NCI-H345 treated with DMSO at 0.1 percent for 48 hours (cell line): Measurements from ENCODE around the gene MYH8.

Experiments used
- DNase-seq: peaks from one replicate; lab custom pipeline; 2025; ENCODE audit not compliant: unreplicated experiment; lab: John Stamatoyannopoulos, UW

MYH8 gene

DNA sequence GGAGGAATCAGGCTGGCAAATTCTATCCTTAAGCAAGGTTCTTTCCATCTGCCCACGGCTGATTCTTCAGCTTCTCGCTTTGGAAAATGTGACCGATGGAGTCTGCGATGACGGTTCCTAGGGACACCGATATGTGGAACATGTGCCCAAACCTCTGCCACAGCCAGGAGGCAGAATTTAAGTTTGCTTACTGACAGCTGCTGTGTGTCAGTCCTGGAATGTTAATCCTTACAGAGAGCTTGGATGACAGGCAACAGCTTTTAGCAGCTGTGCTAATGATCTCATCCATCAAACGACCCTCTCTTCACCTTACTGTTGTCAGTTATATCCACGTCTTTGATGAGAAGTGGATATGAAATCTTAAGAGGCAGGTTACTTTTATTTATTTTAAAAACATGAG, 37.6 kb downstream of the MYH8 start:
- no peak for DNase-seq

DNA sequence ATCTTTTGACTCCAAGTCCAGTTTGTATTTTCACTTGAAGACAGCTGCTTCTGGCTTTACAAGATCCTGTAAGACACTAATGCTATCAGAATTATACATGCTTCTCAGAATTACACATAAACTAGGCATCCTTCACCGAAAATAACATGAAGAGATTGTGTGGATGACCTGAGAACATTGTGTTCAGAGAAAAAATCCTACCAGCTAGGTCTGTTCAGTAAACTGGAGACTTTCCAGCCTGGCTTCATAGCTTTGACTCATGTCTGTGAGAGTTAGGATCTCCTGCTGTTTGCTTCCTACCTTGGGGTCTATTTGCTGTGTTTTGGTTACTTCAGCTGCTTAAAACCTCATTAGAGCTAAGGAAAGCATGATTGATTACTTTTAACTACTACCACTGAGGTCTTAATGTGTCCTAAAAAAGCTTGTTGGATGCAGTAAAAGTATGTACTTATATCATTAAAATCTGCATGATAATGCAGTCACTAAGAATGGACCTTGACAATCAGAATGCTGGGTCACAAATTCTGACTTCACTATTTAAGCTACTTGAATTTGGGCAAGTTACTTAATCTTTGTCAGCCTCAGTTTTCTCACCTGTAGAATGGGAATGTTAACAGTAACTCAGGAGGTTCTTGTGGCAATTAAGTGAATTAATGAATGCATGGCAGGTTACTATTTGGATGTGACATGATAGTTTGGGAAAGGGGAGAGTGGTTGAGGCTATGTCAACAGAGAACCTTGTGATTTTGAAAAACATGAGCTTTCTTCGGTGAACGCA, 40.9 kb downstream of the MYH8 start:
- DNase-seq, result no peak

DNA sequence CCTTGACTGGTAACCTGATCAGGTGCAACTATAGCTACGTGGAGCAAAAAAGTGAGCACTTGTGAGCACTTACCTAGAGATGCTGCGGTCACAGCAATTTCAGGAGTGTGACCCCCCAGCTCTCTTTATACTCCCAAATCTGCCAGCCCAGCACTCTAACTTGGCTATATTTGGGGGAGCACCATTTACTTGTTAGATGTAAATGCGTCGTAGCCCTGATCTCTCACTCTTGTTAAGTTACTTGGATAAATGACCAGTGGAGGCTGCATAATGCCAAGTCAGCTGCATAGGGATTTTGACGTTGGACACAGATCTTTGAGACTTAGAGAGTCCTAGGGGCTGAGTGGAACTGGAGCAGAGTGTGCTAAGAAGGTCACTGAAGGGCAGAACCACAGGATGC, 48.8 kb downstream of the MYH8 start, which contains the start of gene MYH13:
TSS of gene MYH13 (minus strand) at position 101 of the 400 bp plus-strand sequence. CDS start 8,476 bp downstream, outside the sequence.
- DNase-seq, result no peak

DNA sequence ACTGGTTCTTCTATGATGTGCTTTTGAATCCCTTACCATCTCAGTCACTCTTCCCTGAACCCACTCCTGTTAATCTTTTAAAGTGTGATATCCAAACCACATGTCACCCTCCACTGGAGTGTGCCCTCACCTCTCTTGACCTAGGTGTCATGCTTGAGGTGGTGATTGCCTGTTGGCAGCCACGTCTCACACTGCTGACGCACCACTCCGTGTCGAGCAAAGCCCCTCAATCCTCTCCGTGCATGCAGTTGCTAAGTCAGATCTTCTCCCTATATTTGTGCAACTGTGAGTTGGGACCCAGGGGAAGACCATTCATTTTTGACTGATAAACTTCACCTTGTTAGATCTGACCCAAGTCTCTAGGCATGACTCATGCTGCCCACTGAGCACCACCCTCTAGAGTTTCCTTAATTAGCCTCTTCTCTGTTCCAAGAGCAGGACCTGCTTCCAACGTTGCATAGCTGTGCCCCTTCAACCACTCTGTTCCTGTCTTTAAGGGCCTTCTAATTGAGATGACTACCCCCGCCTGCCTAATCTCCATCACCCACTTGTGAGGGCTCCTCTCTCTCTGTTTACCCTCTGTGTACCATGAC, 51.6 kb downstream of the MYH8 start:
- DNase-seq, result no peak

DNA sequence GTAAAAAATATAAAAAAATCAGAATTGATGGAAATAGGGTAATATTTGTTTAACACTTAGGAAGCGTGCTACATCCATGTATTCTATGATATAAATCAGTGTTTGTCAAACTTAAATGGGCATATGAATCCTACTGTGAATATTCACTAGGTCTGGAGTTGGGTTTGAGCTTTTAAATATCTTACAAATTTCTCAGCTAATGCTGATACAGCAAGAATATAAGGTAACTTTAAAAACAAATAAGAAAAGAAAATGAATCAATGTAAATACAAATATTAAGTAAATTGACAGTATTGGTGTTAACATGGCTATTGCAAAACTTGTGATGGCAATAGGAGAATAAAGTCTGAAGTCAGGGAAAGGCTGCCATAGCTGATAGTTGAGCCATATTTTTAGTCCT, 52.5 kb downstream of the MYH8 start:
- DNase-seq, result no peak

DNA sequence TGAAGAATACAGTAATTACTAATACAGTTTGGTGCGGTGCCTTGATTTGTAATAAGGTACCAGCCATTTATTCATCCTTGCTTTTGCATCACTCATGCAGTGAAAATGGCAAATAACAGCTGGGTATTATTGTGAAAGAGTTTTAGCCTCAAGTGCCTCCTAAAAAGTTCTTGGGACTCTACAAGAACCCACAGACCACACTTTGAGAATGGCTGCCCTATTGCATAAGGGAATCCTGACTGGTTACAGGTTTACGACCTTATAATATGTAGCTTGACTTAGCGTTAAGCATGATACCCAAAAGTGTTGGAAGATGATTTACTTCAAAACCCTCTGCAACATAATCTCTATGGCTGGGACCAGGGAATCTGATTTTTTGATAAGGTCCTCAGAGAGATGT, 53.2 kb downstream of the MYH8 start:
- no peak for DNase-seq

DNA sequence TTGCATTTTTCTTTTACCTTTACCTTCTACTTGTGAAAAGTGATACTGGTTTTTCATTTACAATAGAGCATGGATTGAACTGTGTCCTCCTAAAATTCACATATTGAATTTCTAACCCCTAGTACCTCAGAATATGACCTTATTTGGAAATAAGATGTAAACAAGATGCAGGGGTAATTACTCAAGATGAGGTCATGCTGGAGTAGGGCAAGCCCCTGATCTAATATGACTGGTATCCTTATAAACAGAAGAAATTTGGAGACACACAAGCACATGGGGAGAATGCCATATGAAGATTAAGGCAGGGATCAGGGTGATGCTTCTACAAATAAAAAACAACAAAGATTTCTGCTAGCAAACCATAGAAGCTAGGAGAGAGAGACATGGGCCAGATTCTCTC, 61.2 kb downstream of the MYH8 start:
- no peak for DNase-seq

DNA sequence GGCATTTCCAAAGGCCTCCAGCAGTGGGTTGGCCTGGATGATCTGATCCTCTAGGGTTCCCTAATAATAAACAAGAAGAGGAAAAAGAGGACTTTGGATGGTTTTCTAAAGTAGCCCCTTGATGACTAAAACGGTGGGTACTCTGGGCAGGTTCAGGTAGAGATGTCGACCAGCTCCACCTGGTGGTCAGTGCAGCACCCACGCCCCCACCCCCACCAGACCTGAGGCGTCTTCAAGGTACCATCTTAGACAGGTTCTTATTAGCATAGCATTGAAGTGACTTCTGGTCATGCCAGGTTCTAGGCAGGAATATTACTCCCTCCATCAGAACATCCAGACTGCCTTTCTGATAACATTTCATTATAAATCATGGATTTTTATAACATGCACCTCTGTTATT, 64.0 kb downstream of the MYH8 start:
- DNase-seq, result no peak

DNA sequence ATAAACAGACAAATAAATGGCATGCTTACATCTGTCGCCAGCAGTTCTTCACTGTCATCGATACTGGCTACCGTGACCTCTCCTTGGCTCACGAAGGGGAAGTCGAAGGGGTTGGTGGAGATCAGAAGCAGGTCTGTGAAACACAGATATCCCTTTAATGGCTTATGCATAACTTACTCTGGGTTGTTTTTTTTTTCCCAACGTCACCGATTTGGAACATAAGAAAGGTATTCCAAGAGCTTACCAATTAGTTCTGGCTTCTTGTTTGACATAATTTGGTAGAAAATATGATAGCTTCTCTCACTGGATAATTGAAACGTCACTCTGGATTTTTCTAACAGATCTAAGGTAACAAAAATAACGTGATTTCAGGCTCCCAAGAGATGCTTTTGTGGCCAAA, 67.1 kb downstream of the MYH8 start:
- DNase-seq, result no peak

DNA sequence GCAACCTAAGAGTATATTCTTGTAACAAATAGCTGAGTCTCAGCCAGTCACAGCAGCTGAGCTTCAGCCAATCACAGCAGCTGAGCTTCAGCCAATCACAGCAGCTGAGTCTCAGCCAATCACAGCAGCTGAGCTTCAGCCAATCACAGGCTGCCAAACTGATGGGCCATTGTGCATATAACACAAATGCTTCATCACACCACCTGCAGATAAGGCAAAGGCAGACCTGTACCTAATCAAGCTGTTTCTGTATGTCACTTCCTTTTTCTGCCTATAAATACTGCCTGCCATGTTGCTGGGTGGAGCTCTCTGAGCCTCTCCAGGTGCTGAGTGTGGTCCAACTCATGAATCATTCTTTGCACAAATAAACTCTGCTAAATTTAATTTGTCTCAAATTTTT, 68.9 kb downstream of the MYH8 start:
- no peak for DNase-seq

DNA sequence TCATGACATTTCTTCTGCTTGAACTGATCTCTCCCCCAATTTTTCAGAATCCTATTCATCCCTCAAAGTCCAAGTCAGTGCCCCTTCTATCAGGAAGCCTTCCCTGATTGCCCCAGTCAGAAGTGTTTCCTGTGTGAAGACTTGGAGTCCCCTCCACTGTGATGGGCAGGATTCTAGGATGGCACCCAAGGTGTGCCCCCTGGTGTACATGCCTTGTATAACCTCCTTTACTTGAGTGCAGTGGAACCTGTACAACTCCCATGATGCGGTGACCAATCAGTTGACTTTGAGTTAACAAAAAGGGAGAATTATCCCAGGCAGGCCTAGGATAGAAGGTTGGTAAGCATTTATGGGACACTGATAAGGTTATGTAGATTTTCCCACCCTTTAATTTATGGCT, 72.3 kb downstream of the MYH8 start:
- DNase-seq, result no peak

DNA sequence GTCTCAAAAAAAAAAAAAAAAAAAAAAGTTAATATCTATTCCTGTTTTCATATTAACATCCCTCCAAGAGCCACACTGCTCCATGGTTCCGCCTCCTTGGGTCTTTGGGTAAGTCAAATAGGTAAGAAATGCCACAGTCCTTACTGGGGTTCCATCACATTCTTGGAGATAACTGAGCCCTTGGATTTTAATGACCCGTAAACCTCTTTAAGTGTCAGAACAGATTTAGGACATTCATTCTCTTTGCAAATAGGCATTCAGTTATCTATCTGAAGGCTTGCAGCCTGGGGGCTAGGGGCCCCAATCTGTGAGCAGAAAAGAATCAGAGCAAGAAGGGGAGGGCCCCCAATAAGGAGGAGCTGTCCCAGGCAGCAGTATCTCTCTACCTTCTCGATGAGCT, 76.9 kb downstream of the MYH8 start:
- DNase-seq, result no peak
